Neuronal stem cell (in vitro differentiated cells): ENCODE results near the gene ANKRD65.

Source experiments
- DNase-seq: peaks from one replicate; pipeline ENCODE4 v3.0.0-alpha.2; 2013; ENCODE audit warnings: low spot score
- H2AFZ ChIP-seq: one replicate; pipeline ENCODE4 v1.6.1; 2013; ENCODE audit warnings: mild to moderate bottlenecking, low read length, inconsistent platforms
- H2AK5ac ChIP-seq: 2 replicates; pipeline ENCODE4 v1.6.1; 2013; ENCODE audit warnings: low read depth, mild to moderate bottlenecking, inconsistent platforms, low read length, moderate library complexity, mixed read lengths
- H2BK120ac ChIP-seq: 2 replicates; pipeline ENCODE4 v1.6.1; 2013; ENCODE audit warnings: low read depth, mild to moderate bottlenecking, inconsistent platforms, low read length, moderate library complexity, mixed read lengths
- H2BK12ac ChIP-seq: one replicate; pipeline ENCODE4 v1.6.1; 2013; ENCODE audit warnings: low read length, inconsistent platforms
- H2BK15ac ChIP-seq: 2 replicates; pipeline ENCODE4 v1.6.1; 2013; ENCODE audit warnings: mild to moderate bottlenecking, low read length, inconsistent platforms, mixed read lengths
- H2BK5ac ChIP-seq: one replicate; pipeline ENCODE4 v1.6.1; 2013; ENCODE audit warnings: inconsistent platforms, mild to moderate bottlenecking, low read length, moderate library complexity
- H3K14ac ChIP-seq: one replicate; pipeline ENCODE4 v1.6.1; 2013; ENCODE audit warnings: low read length, inconsistent platforms
- H3K18ac ChIP-seq: 2 replicates; pipeline ENCODE4 v1.6.1; 2013; ENCODE audit warnings: low read length, inconsistent platforms
- H3K23ac ChIP-seq: 2 replicates; pipeline ENCODE4 v1.6.1; 2013; ENCODE audit warnings: low read depth, mild to moderate bottlenecking, mixed read lengths, low read length, inconsistent platforms; ENCODE audit not compliant: poor library complexity
- H3K27ac ChIP-seq: replicated peaks from 3 replicates; pipeline ENCODE4 v1.5.1; 2013; ENCODE audit warnings: low read length, inconsistent platforms
- H3K27me3 ChIP-seq, 3 experiments: 2 replicates each; pipeline ENCODE4 v1.6.1; 2013; ENCODE audit warnings: low read length in 3 of 3, mild to moderate bottlenecking in 2 of 3, inconsistent platforms in 1 of 3, low read depth in 1 of 3, mixed read lengths in 1 of 3, moderate library complexity in 1 of 3; ENCODE audit not compliant: control insufficient read depth in 3 of 3, insufficient read depth in 3 of 3
- H3K36me3 ChIP-seq, 2 donors: replicated peaks in 1 of 2; 2 replicates each; pipeline ENCODE4 v1.6.1; 2013; ENCODE audit warnings: low read length in 2 of 2; ENCODE audit not compliant: control insufficient read depth in 2 of 2, insufficient read depth in 2 of 2
- H3K4ac ChIP-seq: 2 replicates; pipeline ENCODE4 v1.6.1; 2013; ENCODE audit warnings: inconsistent platforms, mild to moderate bottlenecking, low read length, moderate library complexity
- H3K4me1 ChIP-seq, 2 donors: 1 replicate in 1 of 2; 2 replicates in 1 of 2; pipeline ENCODE4 v1.6.1; 2013; ENCODE audit warnings: low read length in 2 of 2, low read depth in 1 of 2; ENCODE audit not compliant: control insufficient read depth in 2 of 2, insufficient read depth in 1 of 2
- H3K4me2 ChIP-seq: one replicate; pipeline ENCODE4 v1.6.1; 2013; ENCODE audit warnings: mild to moderate bottlenecking, low read length, inconsistent platforms; ENCODE audit not compliant: insufficient read depth, poor library complexity, severe bottlenecking
- H3K4me3 ChIP-seq, 2 donors: 2 replicates each; pipeline ENCODE4 v1.5.1; 2013; ENCODE audit warnings: low read length in 2 of 2, mild to moderate bottlenecking in 2 of 2, inconsistent platforms in 1 of 2, moderate library complexity in 1 of 2
- H3K79me1 ChIP-seq: one replicate; pipeline ENCODE4 v1.6.1; 2013; ENCODE audit warnings: low read depth, mild to moderate bottlenecking, inconsistent platforms, low read length, moderate library complexity
- H3K9ac ChIP-seq: one replicate; pipeline ENCODE4 v1.6.1; 2013; ENCODE audit warnings: mild to moderate bottlenecking, low read depth, low read length, inconsistent platforms; ENCODE audit not compliant: poor library complexity
- H3K9me3 ChIP-seq, 2 donors: replicated peaks in 1 of 2; 2 replicates each; pipeline versions ENCODE3 to v1.6.1; 2013; ENCODE audit warnings: low read length in 2 of 2, mild to moderate bottlenecking in 2 of 2, inconsistent platforms in 1 of 2, low read depth in 1 of 2, mixed read lengths in 1 of 2, moderate library complexity in 1 of 2; ENCODE audit not compliant: control insufficient read depth in 2 of 2, insufficient read depth in 1 of 2
- H4K8ac ChIP-seq: one replicate; pipeline ENCODE4 v1.6.1; 2013; ENCODE audit warnings: low read depth, mild to moderate bottlenecking, inconsistent platforms, low read length, moderate library complexity
- H4K91ac ChIP-seq: one replicate; pipeline ENCODE4 v1.6.1; 2013; ENCODE audit warnings: low read length, low read depth, mild to moderate bottlenecking, inconsistent platforms; ENCODE audit not compliant: poor library complexity
- WGBS, 2 donors: extraction: QIAGEN DNeasy Blood & Tissue Kit; methylation state at CpG; one replicate each; pipeline ENCODE4 v1.1.7; 2013; ENCODE audit warnings: missing lambda C conversion rate in 2 of 2, mixed read lengths in 1 of 2; ENCODE audit not compliant: insufficient read length in 2 of 2, insufficient replicate concordance in 1 of 2; ENCODE audit errors: extremely low coverage in 2 of 2; 5-methylcytosine and 5-hydroxymethylcytosine counted together

ANKRD65 gene

GRCh38 chr1:1390675-1391074, 30.4 kb downstream of the ANKRD65 start:
- no peak overlapping the region for H3K4me2 ChIP-seq
- no peak overlapping the region for H4K8ac ChIP-seq
- no peak overlapping the region for H2BK15ac ChIP-seq
- H3K23ac ChIP-seq, result no peak overlapping the region
- H3K4me1 ChIP-seq, result no peaks in the 10 kb centered on the region
- H3K27me3 ChIP-seq, result no peaks in the 10 kb centered on the region
- no peak overlapping the region for H3K4me3 ChIP-seq
- H2BK5ac ChIP-seq, result no peak overlapping the region
- no peak overlapping the region for H2BK120ac ChIP-seq
- no peak overlapping the region for H3K9ac ChIP-seq
- no peak overlapping the region for H3K27ac ChIP-seq
- WGBS, 2 donors, result no CpG with 5 or more reads among the region's 12 CpGs
- H3K4ac ChIP-seq, result no peak overlapping the region
- H3K14ac ChIP-seq, result no peak overlapping the region
- no peak overlapping the region for H2AFZ ChIP-seq
- no peak overlapping the region for H4K91ac ChIP-seq
- H3K36me3 ChIP-seq, result peaks cover 69 to 99% of the 10 kb centered on the region in 2 donors
- H3K18ac ChIP-seq, result no peak overlapping the region
- no peak overlapping the region for H2AK5ac ChIP-seq
- DNase-seq, result no peak
- no peak overlapping the region for H2BK12ac ChIP-seq
- H3K79me1 ChIP-seq, result peaks cover 10% of the 10 kb centered on the region
- H3K9me3 ChIP-seq, result peaks cover 0 to 8% of the 10 kb centered on the region in 2 donors

GRCh38 chr1:1388078-1388472, 33.0 kb downstream of the ANKRD65 start:
- H3K36me3 ChIP-seq, result peaks cover 58 to 81% of the 10 kb centered on the region in 2 donors
- no peaks in the 10 kb centered on the region for H3K4me1 ChIP-seq
- H4K91ac ChIP-seq, result no peak overlapping the region
- DNase-seq, result no peak
- no peak overlapping the region for H2BK12ac ChIP-seq
- H3K9me3 ChIP-seq, result peaks cover 0 to 8% of the 10 kb centered on the region in 2 donors
- H2AFZ ChIP-seq, result no peak overlapping the region
- H3K27ac ChIP-seq, result no peak overlapping the region
- no peak overlapping the region for H2AK5ac ChIP-seq
- no peak overlapping the region for H2BK15ac ChIP-seq
- no peak overlapping the region for H3K9ac ChIP-seq
- no CpG with 5 or more reads among the region's 16 CpGs for WGBS, 2 donors
- no peak overlapping the region for H2BK120ac ChIP-seq
- H3K18ac ChIP-seq, result no peak overlapping the region
- peaks cover 9% of the 10 kb centered on the region for H3K79me1 ChIP-seq
- no peak overlapping the region for H3K4ac ChIP-seq
- H3K4me3 ChIP-seq, result no peak overlapping the region
- H3K23ac ChIP-seq, result no peak overlapping the region
- H2BK5ac ChIP-seq, result no peak overlapping the region
- H3K4me2 ChIP-seq, result no peak overlapping the region
- no peaks in the 10 kb centered on the region for H3K27me3 ChIP-seq
- no peak overlapping the region for H3K14ac ChIP-seq
- H4K8ac ChIP-seq, result no peak overlapping the region

GRCh38 chr1:1387098-1388077, 33.7 kb downstream of the ANKRD65 start:
- H3K23ac ChIP-seq, result no peak overlapping the region
- no peak overlapping the region for H2AK5ac ChIP-seq
- no peak overlapping the region for H3K4me2 ChIP-seq
- no peak overlapping the region for H3K14ac ChIP-seq
- no CpG with 5 or more reads among the region's 50 CpGs for WGBS, 2 donors
- H3K4me3 ChIP-seq, result no peak overlapping the region
- peaks cover 3% of the 10 kb centered on the region for H3K79me1 ChIP-seq
- H3K4ac ChIP-seq, result no peak overlapping the region
- H2AFZ ChIP-seq, result no peak overlapping the region
- H4K91ac ChIP-seq, result no peak overlapping the region
- no peaks in the 10 kb centered on the region for H3K4me1 ChIP-seq
- H3K9me3 ChIP-seq, result peaks cover 0 to 10% of the 10 kb centered on the region in 2 donors
- H4K8ac ChIP-seq, result no peak overlapping the region
- no peaks in the 10 kb centered on the region for H3K27me3 ChIP-seq
- H3K18ac ChIP-seq, result no peak overlapping the region
- no peak overlapping the region for H3K9ac ChIP-seq
- peak overlapping the region; percentile 7 for H2BK5ac ChIP-seq
- no peak for DNase-seq
- peaks cover 51 to 74% of the 10 kb centered on the region in 2 donors for H3K36me3 ChIP-seq
- H2BK120ac ChIP-seq, result no peak overlapping the region
- no peak overlapping the region for H2BK15ac ChIP-seq
- no peak overlapping the region for H3K27ac ChIP-seq
- H2BK12ac ChIP-seq, result no peak overlapping the region

- WGBS, 2 donors, result no CpG with 5 or more reads among the region's 8 CpGs
Observed at GRCh38 chr1:1385931-1386330, 35.1 kb downstream of the ANKRD65 start.

More at GRCh38 chr1:1385931-1386330, 35.1 kb downstream of the ANKRD65 start:
- H3K4me3 ChIP-seq, result no peak overlapping the region
- H3K36me3 ChIP-seq, result peaks cover 40 to 66% of the 10 kb centered on the region in 2 donors
- H3K4me2 ChIP-seq, result no peak overlapping the region
- H3K23ac ChIP-seq, result no peak overlapping the region
- no peak overlapping the region for H2BK15ac ChIP-seq
- H3K9me3 ChIP-seq, result peaks cover 0 to 14% of the 10 kb centered on the region in 2 donors
- no peak for DNase-seq
- H3K14ac ChIP-seq, result no peak overlapping the region
- H2AFZ ChIP-seq, result no peak overlapping the region
- no peak overlapping the region for H4K8ac ChIP-seq
- H3K18ac ChIP-seq, result no peak overlapping the region
- H2BK120ac ChIP-seq, result no peak overlapping the region
- H3K27me3 ChIP-seq, result no peaks in the 10 kb centered on the region
- H2AK5ac ChIP-seq, result no peak overlapping the region
- no peak overlapping the region for H4K91ac ChIP-seq
- no peak overlapping the region for H3K4ac ChIP-seq
- H3K27ac ChIP-seq, result no peak overlapping the region
- H3K9ac ChIP-seq, result no peak overlapping the region
- no peak overlapping the region for H2BK5ac ChIP-seq
- no peak overlapping the region for H2BK12ac ChIP-seq
- no peaks in the 10 kb centered on the region for H3K4me1 ChIP-seq
- H3K79me1 ChIP-seq, result peaks cover 1% of the 10 kb centered on the region
